AG04449 (cell line): ENCODE measurements around the gene FSTL1.

Experiments used
- CTCF ChIA-PET: fragments of 350-600 bp; formaldehyde crosslinking; extraction: SDS; loops from one replicate; lab custom pipeline; 2021; ENCODE audit warnings: antibody characterized with exemption; lab: Yijun Ruan, JAX
- POLR2A ChIA-PET: fragments of 400-600, 350-600 bp; formaldehyde crosslinking; extraction: SDS; loops from one replicate; lab custom pipeline; 2020; ENCODE audit warnings: antibody characterized with exemption, inconsistent platforms; lab: Yijun Ruan, JAX
- DNase-seq: peaks from one replicate; pipeline ENCODE4 v3.0.0-alpha.2; 2010; ENCODE audit warnings: low read depth, low spot score
- H3K4me3 ChIP-seq: 2 replicates; pipeline ENCODE4 v1.5.1; 2011; ENCODE audit warnings: low read depth, mild to moderate bottlenecking, control low read depth, low read length
- CTCF ChIP-seq: IDR thresholded peaks from one replicate; pipeline ENCODE4 v1.5.1; 2011; ENCODE audit warnings: mild to moderate bottlenecking, moderate library complexity, low read length, control low read depth, inconsistent platforms; ENCODE audit not compliant: insufficient read depth; ENCODE audit errors: missing control alignments

Gene FSTL1

GRCh38 chr3:120440762-120441161 is 10.0 kb downstream of the FSTL1 start:
- DNase-seq, result no peak
- ChIA-PET POLR2A (interaction anchor here (2.5 to 2.7 kb wide), 2 partner anchors 9 to 23 kb away, joined by 9 to 31 read pairs; partner anchors contain the start of gene FSTL1), CTCF (interaction anchor here (0.6 to 11.0 kb wide), 8 partner anchors 8 to 118 kb away, joined by 3 to 108 read pairs (median 4); no protein-coding TSS in a partner anchor)
- TF ChIP-seq CTCF, result no peak
- H3K4me3 ChIP-seq, result no peak overlapping the region

- DNase-seq, result no peak
- ChIA-PET CTCF (interaction anchor here (0.7 to 11.0 kb wide), 8 partner anchors 7 to 119 kb away, joined by 3 to 108 read pairs (median 4); no protein-coding TSS in a partner anchor), POLR2A (interaction anchor here (1.5 to 2.7 kb wide), 5 partner anchors 10 to 119 kb away, joined by 3 to 31 read pairs (median 9); partner anchors contain the start of gene FSTL1)
- no peak for TF ChIP-seq CTCF
- H3K4me3 ChIP-seq, result no peak overlapping the region
These were observed 10.6 kb downstream of the FSTL1 start for GRCh38 chr3:120440001-120440703.

DNA sequence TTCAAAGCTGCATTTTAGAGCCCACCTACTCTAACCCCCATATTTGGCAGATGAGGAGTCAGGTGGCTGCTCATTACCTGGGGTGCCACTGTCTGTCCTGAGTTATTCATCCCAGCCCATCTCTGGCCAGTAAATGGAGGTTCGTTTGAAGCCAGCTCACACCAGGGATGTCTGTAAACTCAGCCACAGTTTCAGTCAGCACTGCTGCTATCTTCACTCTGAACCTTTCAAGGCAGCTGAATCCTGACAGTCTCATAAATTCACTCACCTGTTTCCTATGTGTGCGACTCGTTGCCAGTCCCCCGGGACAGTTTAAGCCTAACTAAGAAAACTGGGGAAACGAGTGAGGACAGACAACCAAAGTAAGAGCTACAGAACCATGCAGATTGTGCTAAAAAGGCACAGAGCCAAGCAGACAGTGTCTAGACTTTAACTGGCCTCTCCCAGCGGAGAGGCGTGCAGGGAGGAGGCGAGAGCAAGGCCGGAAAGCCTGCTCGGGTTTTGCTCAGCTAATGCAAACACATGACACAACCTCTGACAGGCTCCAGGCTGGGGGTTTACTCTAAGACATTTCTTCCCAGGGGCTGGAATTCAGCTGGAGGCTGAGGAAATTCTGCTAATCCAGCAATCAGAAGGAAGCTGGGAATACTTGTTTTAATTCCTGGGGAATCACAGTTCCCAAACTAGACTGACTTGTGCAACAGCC is 12.0 kb downstream of the FSTL1 start:
- CTCF ChIA-PET, result interaction anchor here (0.7 to 11.0 kb wide), 8 partner anchors 8 to 194 kb away, joined by 3 to 108 read pairs (median 4); no protein-coding TSS in a partner anchor
- TF ChIP-seq CTCF, result no peak
- no peak for DNase-seq
- H3K4me3 ChIP-seq, result no peak overlapping the region
- POLR2A ChIA-PET, result interaction anchor here (0.9 to 2.7 kb wide), 7 partner anchors 9 to 120 kb away, joined by 3 to 31 read pairs (median 6); partner anchors contain the start of gene FSTL1

DNA sequence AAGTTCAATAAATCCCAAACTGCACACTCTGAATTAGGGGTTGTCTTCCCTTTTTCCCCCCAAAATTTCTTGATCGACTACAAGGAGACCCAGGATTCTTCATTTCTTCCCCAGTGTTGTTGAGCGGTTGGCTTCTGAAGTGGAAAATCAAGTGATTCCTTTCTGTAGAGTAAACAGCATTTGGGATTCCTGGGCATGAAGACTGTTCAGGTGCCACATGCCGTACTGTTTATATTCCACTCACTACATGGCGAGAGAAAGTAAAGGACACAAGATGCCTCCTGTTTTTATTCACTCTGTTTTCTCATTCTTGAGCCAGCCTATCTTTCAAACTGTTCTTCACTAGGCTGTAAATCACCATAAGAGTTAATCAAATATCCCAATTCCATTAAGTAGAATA is 12.6 kb downstream of the FSTL1 start:
- ChIA-PET CTCF (interaction anchor here (1.0 to 11.0 kb wide), 7 partner anchors 8 to 121 kb away, joined by 4 to 108 read pairs (median 4); no protein-coding TSS in a partner anchor), POLR2A (interaction anchor here (1.7 to 2.7 kb wide), 4 partner anchors 9 to 121 kb away, joined by 6 to 31 read pairs (median 12); partner anchors contain the start of gene FSTL1)
- no peak for TF ChIP-seq CTCF
- H3K4me3 ChIP-seq, result no peak overlapping the region
- no peak for DNase-seq

DNA sequence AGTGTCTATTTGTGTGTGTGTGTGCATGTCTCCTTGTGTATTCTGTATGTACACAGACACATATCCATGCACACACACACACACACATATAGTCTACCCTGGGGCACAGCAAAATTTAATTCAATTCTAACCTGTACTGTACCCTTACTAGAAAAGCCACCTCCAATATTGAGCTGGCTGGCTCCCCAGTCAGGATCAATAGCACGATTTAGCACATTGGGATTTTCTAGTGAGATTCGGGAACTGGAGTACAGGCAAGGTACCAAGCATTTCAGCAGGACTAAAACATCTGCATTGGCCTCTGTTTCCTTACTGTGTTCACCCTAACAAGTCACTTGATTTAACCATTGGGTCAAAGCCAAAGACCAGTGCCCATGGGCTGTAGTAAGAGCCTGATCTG is 13.2 kb downstream of the FSTL1 start:
- no peak overlapping the region for H3K4me3 ChIP-seq
- POLR2A ChIA-PET, result interaction anchor here (0.9 kb wide), 1 partner anchor 12 kb away, joined by 3 read pairs; no protein-coding TSS in a partner anchor
- CTCF ChIA-PET, result interaction anchor here (1.0 to 11.0 kb wide), 8 partner anchors 9 to 193 kb away, joined by 3 to 108 read pairs (median 4); no protein-coding TSS in a partner anchor
- TF ChIP-seq CTCF, result no peak
- DNase-seq, result no peak
